ENCODE measurements around the gene RPS26. TPM values are rescaled to one million over a fixed set of nuclear protein-coding genes. Genes with fewer than 3 reads are reported as not detected.

The RPS26 gene
- 513 and 524 TPM in 2 replicates for polyA plus RNA-seq (2011; rRNA removed)
- 867 and 1,221 TPM in 2 replicates for polyA plus RNA-seq (2012; cell fraction: cytosol; rRNA removed)
- polyA plus RNA-seq (2012; cell fraction: nucleus; rRNA removed), result 710 and 1,109 TPM in 2 replicates
- polyA plus RNA-seq (2017; fragmentation: RNase III; extraction: RNeasy Plus Mini Kit Qiagen cat#74134 plus additional on column Dnase treatment), result 677 to 831 TPM (median 779 TPM) in 3 replicates
- polyA minus RNA-seq (2011; rRNA and poly(A)+ RNA removed), result 218 and 364 TPM in 2 replicates

GRCh38 chr12:56041552-56042429 lies at the start of gene RPS26:
TSS of gene RPS26 (plus strand) at chr12:56041918. CDS start at chr12:56042167, 249 bp downstream.
- CTCF ChIA-PET, result interaction anchor here (0.7 to 2.1 kb wide), 6 partner anchors 16 to 65 kb away, joined by 3 to 26 read pairs (median 5); partner anchors contain the start of gene SUOX

More at GRCh38 chr12:56041552-56042429, at the start of gene RPS26:
- H3K9me3 ChIP-seq, result no peaks in the 10 kb centered on the region
- peak within 1 kb of the TSS; percentile 90 to 99 for H3K27ac ChIP-seq
- DNase-seq (ENCODE audit: low read depth in 1 of 2, low spot score in 1 of 2) (peak; percentile 91 to 100), FAIRE-seq (no peak), ATAC-seq (peak; percentile 96 to 97)
- H3K4me2 ChIP-seq, result peak within 1 kb of the TSS; percentile 84
- peak within 1 kb of the TSS; percentile 74 for H3K4me3 ChIP-seq
- TF ChIP-seq PBX3 (IDR thresholded peaks at IDR 0.05) (peak; percentile 97), REST (IDR thresholded peaks at IDR 0.05) (peak; percentile 36), E2F6 (IDR thresholded peaks at IDR 0.05; ENCODE audit: borderline replicate concordance, low read depth) (peak; percentile 60; the same call in 1 of the 2 replicates), ZFP36 (IDR thresholded peaks at IDR 0.05; ENCODE audit: borderline replicate concordance, partially characterized antibody) (no peak), EP300 (IDR thresholded peaks at IDR 0.05) (no peak), KDM5A (IDR thresholded peaks at IDR 0.05) (peak; percentile 74), BCL3 (IDR thresholded peaks at IDR 0.05) (peak; percentile 98), CHD2 (IDR thresholded peaks at IDR 0.05; ENCODE audit: low read length, partially characterized antibody) (peak; percentile 79), HMGXB4 (CRISPR knock-in tag; IDR thresholded peaks at IDR 0.05; ENCODE audit: borderline replicate concordance) (peak; percentile 99), MYC (IDR thresholded peaks at IDR 0.05; ENCODE audit: borderline replicate concordance, low read length) (peak; percentile 71; the same call in 1 of the 2 replicates), JUN (IDR thresholded peaks at IDR 0.05) (peak; percentile 95 to 99), TFCP2L1 (CRISPR knock-in tag; IDR thresholded peaks at IDR 0.05) (peak; percentile 68; the same call in 1 of the 2 replicates), BHLHE40 (IDR thresholded peaks at IDR 0.05; ENCODE audit: low read depth, low read length) (no peak), RARB (CRISPR knock-in tag; IDR thresholded peaks at IDR 0.05) (0 out of 2 replicates have a peak, but pooled peaks have one; percentile 24), EHF (CRISPR knock-in tag; IDR thresholded peaks at IDR 0.05) (no peak; the same call in 1 of the 2 replicates), PHF8 (IDR thresholded peaks at IDR 0.05; ENCODE audit: borderline replicate concordance, low read depth) (peak; percentile 100), ELK1 (IDR thresholded peaks at IDR 0.05; ENCODE audit: low read depth, low read length) (no peak), POLR2A (IDR thresholded peaks at IDR 0.05; ENCODE audit: low read length) (peak; percentile 99), RAD21 (conservative IDR thresholded peaks at IDR 0.05 in 1 of 2, IDR thresholded peaks at IDR 0.05 in 1 of 2) (peak; percentile 70 to 83), CBX8 (IDR thresholded peaks at IDR 0.05) (peak; percentile 65; the same call in 1 of the 2 replicates), CTCF (IDR thresholded peaks at IDR 0.05) (peak; percentile 71), SMC3 (IDR thresholded peaks at IDR 0.05) (peak; percentile 75), MAX (IDR thresholded peaks at IDR 0.05) (peak; percentile 96)
- under 1% methylated on average over 49 of the region's 50 CpGs for WGBS (ENCODE audit: missing lambda C conversion rate)
- POLR2A ChIA-PET, result interaction anchor here (0.6 to 0.7 kb wide), 2 partner anchors 24 to 213 kb away, joined by 3 read pairs; no protein-coding TSS in a partner anchor
- peaks cover 16% of the 10 kb centered on the region for H3K4me1 ChIP-seq
